IPS-15b (cell line): ENCODE data around the gene LCN12.

Experiments
- H3K27me3 ChIP-seq: one replicate; pipeline ENCODE4 v1.6.1; 2013; ENCODE audit warnings: low read length; ENCODE audit not compliant: control insufficient read depth, insufficient read depth
- H3K36me3 ChIP-seq: one replicate; pipeline ENCODE4 v1.6.1; 2013; ENCODE audit warnings: low read length; ENCODE audit not compliant: control insufficient read depth, insufficient read depth
- H3K4me1 ChIP-seq: one replicate; pipeline ENCODE4 v1.6.1; 2013; ENCODE audit warnings: mild to moderate bottlenecking, low read length; ENCODE audit not compliant: control insufficient read depth, insufficient read depth
- H3K4me3 ChIP-seq: one replicate; pipeline ENCODE4 v1.5.1; 2013; ENCODE audit warnings: low read depth, low read length
- H3K9ac ChIP-seq: one replicate; pipeline ENCODE4 v1.6.1; 2013; ENCODE audit warnings: low read depth, mild to moderate bottlenecking, low read length
- H3K9me3 ChIP-seq: one replicate; pipeline ENCODE4 v1.6.1; 2013; ENCODE audit warnings: mild to moderate bottlenecking, low read length; ENCODE audit not compliant: control insufficient read depth, insufficient read depth

Gene LCN12

DNA sequence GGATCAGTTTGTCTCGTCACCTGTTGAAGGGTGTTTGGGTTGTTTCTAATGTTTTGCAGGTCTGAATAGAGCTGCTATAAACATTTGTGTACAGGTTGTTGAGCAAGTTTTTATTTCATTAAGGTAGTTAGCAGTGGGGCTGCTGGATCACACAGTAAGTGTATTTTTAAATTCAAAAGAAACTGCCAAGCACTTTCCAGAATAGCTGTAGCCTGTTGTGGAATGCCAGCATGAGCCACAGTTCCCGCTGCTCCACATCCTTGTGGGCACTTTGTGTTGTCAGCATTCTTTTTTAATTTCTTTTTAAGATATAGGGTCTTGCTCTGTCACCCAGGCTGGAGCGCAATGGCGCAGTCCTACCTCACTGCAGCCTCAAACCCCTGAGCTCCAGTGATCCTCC is 22.1 kb upstream of the LCN12 start:
- no peaks in the 10 kb centered on the region for H3K4me1 ChIP-seq
- no peak overlapping the region for H3K9ac ChIP-seq
- H3K4me3 ChIP-seq = no peak overlapping the region
- H3K9me3 ChIP-seq = no peaks in the 10 kb centered on the region
- peaks cover 16% of the 10 kb centered on the region for H3K36me3 ChIP-seq
- no peaks in the 10 kb centered on the region for H3K27me3 ChIP-seq

DNA sequence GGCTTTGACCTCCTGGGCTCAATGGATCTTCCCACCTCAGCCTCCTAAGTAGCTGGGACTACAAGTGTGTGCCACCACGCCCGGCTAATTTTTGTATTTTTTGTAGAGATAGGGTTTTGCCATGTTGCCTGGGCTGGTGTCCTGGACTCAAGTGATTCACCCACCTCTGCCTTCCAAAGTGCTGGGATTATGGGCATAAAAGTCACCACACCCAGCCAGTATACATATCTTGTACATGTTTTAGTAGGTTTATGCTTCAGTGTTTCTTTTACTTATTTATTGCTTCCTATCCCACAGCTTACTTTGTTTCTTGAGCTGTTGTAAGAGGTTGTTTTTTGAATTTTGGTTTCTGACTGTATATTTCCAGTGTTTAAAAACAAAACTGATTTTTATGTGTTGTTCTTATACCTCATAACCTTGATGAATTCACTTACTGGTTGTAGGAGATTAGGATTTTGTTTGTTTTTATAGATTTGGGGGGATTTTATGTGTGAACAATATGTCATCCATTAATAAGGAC is 20.4 kb upstream of the LCN12 start:
- peaks cover 5% of the 10 kb centered on the region for H3K36me3 ChIP-seq
- no peak overlapping the region for H3K4me3 ChIP-seq
- H3K9ac ChIP-seq = no peak overlapping the region
- H3K27me3 ChIP-seq = no peaks in the 10 kb centered on the region
- H3K9me3 ChIP-seq = no peaks in the 10 kb centered on the region
- no peaks in the 10 kb centered on the region for H3K4me1 ChIP-seq

DNA sequence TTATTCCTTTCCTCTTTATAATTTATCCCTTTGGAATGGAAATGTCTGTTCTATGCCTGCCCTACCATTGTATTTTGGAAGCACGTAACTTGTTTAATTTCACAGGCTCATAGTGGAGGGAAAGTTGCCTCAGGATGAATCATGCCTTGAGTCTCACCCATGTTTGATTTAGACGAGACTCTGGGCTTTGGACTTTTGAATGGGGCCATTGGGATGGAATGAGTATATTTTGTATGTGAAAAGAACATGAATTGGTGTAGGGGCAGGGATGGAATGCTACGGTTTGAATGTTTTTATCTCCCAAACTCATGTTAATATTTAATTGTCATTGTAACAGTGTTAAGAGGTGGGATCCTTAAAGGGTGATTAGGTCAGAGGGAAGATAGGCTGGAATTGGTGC is 17.8 kb upstream of the LCN12 start:
- no peak overlapping the region for H3K4me3 ChIP-seq
- no peaks in the 10 kb centered on the region for H3K27me3 ChIP-seq
- H3K36me3 ChIP-seq = peaks cover 2% of the 10 kb centered on the region
- no peaks in the 10 kb centered on the region for H3K4me1 ChIP-seq
- no peak overlapping the region for H3K9ac ChIP-seq
- no peaks in the 10 kb centered on the region for H3K9me3 ChIP-seq

DNA sequence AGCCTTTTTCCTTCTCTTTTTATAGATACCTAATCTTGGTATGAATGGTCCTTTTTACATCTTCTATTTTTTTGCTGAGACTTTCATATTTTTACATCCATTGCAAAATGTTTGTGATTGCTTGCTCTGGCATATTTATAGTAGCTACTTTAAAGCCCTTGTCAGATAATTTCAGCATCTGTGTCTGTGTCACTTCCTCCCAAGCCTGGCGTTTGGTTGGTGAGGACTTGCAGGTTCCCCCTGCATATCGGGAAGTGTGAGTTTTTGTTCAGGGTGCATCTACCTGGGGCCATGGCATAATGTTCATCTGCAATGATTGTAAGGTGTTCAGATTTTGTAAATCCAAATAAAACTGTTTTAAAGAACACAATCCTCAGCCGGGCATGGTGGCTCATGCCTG is 16.4 kb upstream of the LCN12 start:
- H3K9me3 ChIP-seq = no peaks in the 10 kb centered on the region

DNA sequence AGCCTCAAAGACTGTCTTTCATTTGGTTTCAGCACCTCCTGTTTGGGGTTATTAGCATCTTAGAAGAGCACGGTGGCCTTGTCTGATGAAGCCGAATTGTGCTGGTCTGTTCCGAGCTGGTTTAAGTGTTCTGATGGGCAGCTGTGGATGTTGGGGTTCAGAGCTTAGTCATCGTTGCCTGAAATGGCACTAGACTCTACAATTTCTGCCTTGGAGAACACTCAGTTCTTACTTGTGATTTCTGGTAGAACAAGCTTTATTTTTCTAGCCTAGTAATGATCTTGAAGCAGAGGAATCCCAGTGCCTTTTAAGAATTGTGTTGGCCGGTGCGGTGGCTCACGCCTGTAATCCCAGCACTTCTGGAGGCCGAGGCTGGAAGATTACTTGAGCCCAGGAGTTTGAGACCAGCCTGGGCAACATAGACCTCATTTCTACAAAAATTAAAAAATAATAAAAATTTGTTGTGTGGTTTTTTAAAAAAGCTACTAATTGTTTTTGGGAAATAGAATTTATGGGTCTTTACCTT is 15.4 kb upstream of the LCN12 start:
- H3K4me3 ChIP-seq = no peak overlapping the region
- no peaks in the 10 kb centered on the region for H3K27me3 ChIP-seq

More for the DNA sequence above, 16.4 kb upstream of the LCN12 start:
- Histone ChIP-seq H3K9ac (no peak overlapping the region), H3K27me3 (no peaks in the 10 kb centered on the region), H3K4me3 (no peak overlapping the region), H3K4me1 (no peaks in the 10 kb centered on the region), H3K36me3 (peaks cover 10% of the 10 kb centered on the region)

DNA sequence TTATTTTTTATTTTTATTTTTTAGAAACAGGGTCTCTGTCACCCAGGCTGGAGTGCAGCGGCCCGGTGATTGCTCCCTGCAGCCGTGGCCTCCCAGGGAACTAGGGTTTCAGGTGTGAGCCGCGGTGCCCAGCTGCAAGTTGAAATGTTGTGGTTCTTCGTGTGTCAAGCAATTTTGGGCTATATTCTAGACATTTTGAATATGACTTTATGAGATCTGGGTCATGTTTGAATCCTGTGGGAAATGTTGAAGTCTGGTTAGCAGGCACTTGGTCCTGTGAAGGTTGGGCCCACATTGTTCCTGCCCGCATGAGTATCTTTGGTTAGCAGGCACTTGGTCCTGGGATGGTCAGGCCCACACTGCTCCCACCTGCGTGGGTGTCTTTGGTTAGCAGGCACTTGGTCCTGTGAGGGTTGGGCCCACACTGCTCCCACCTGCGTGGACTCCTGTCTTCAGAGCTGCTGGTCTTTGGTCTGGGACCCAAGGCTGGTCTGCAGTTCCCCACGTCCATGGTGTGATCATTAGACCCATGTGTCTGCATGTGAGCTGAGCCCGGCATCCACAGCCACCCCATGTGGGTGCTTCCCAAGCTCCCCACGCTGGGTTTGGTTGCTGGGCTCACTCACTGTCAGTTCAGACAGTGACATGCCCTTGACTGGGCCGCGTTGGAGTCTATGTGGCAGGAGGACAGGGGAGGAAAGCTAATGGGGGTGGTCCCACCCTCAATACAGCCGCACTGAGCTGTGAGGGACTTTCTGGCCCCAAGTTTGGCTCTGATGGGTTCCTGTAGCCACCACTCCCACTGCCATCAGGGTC is 14.7 kb upstream of the LCN12 start:
- Histone ChIP-seq H3K27me3 (no peaks in the 10 kb centered on the region), H3K36me3 (peaks cover 27% of the 10 kb centered on the region), H3K4me1 (no peaks in the 10 kb centered on the region), H3K9me3 (no peaks in the 10 kb centered on the region), H3K9ac (no peak overlapping the region), H3K4me3 (no peak overlapping the region)

More for the DNA sequence above, 15.4 kb upstream of the LCN12 start:
- Histone ChIP-seq H3K36me3 (peaks cover 20% of the 10 kb centered on the region), H3K9ac (no peak overlapping the region), H3K9me3 (no peaks in the 10 kb centered on the region), H3K4me1 (no peaks in the 10 kb centered on the region)

DNA sequence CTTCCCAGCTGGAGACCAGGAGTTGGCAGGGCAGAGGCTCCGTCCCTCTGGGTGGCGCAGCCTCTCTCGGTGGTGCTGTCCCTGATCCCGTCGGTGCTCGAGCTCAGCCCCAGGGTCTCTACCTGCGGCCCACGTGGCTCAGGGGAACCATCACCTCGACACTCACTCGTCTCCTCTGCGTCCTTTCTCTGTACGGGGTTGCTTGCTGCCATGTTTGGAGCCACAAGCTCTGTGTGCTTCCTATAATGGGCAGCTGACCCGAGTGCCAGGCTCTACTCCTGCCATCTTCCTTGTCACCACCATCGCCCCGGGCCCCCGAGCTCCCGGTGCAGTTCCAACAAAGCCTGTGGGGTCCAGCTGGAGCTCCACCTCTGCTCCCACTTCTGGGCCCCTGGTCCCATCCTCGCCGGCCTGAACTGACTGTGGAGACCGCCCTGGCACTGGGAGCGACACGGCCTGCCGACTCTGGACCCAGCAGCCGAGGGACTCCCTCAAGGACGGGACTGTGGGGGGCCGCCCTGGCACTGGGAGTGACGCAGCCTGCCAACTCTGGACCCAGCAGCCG is 12.6 kb upstream of the LCN12 start:
- H3K36me3 ChIP-seq = peaks cover 36% of the 10 kb centered on the region
- H3K4me3 ChIP-seq = no peak overlapping the region
- H3K27me3 ChIP-seq = no peaks in the 10 kb centered on the region
- no peaks in the 10 kb centered on the region for H3K9me3 ChIP-seq
- H3K9ac ChIP-seq = no peak overlapping the region
- no peaks in the 10 kb centered on the region for H3K4me1 ChIP-seq

DNA sequence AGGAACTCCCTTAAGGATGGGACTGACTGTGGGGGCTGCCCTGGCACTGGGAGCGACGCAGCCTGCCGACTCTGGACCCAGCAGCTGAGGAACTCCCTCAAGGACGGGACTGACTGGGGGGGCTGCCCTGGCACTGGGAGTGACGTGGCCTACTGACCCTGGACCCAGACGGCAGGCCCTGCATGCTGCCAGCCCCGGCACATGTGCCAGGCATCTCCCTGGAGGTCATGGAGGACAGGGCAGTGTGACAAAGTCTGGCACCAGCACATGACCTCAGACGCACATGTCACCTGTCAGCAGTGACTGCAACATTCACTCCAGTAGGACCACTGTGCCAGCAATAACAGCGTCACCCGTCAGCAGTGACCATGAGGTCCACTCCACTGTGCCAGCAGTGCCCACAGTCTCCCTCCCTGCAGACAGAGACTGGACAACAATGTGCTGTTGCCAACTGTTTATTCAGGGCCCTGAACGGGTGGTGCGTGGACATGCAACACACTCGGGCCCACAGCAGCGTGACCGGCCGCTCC is 12.0 kb upstream of the LCN12 start:
- H3K36me3 ChIP-seq = peaks cover 36% of the 10 kb centered on the region
- H3K27me3 ChIP-seq = no peaks in the 10 kb centered on the region
- no peak overlapping the region for H3K9ac ChIP-seq
- H3K9me3 ChIP-seq = no peaks in the 10 kb centered on the region
- H3K4me1 ChIP-seq = no peaks in the 10 kb centered on the region
- no peak overlapping the region for H3K4me3 ChIP-seq

DNA sequence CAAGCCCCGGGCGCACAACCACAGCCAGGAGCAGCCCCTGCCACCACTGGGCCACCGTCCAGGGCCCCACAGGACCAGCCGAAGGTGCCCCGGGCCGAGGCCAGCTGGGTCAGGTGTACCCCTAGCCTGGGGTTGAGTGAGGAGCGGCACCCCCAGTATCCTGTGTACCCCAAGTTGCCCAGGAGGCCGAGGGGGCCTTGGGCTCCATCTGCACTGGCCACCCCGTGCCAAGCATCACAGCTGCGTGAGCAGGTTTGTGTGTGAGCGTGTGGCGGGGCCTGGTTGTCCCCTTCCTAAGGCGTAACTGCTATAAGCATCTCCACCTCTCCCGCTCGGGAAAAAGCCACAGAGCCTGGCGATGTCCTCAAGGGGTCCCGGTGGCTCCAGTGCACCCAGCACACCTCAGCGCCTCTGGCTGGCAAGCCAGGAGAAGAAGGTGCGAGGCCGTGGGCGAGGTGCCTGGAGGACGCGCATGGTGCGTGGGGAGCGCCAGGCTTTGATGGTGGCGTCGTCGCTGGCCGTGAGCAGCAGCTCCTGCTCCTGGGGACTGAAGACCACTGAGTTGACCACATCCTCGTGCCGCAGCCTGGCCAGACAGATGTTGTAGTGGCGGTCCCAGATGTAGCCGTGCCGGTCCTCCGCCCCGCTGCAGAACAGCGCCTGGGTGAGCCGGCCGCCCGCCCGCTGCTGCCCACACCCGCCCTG is 11.4 kb upstream of the LCN12 start:
- Histone ChIP-seq H3K36me3 (peaks cover 36% of the 10 kb centered on the region), H3K4me1 (no peaks in the 10 kb centered on the region), H3K27me3 (no peaks in the 10 kb centered on the region), H3K9me3 (no peaks in the 10 kb centered on the region), H3K4me3 (no peak overlapping the region), H3K9ac (no peak overlapping the region)

DNA sequence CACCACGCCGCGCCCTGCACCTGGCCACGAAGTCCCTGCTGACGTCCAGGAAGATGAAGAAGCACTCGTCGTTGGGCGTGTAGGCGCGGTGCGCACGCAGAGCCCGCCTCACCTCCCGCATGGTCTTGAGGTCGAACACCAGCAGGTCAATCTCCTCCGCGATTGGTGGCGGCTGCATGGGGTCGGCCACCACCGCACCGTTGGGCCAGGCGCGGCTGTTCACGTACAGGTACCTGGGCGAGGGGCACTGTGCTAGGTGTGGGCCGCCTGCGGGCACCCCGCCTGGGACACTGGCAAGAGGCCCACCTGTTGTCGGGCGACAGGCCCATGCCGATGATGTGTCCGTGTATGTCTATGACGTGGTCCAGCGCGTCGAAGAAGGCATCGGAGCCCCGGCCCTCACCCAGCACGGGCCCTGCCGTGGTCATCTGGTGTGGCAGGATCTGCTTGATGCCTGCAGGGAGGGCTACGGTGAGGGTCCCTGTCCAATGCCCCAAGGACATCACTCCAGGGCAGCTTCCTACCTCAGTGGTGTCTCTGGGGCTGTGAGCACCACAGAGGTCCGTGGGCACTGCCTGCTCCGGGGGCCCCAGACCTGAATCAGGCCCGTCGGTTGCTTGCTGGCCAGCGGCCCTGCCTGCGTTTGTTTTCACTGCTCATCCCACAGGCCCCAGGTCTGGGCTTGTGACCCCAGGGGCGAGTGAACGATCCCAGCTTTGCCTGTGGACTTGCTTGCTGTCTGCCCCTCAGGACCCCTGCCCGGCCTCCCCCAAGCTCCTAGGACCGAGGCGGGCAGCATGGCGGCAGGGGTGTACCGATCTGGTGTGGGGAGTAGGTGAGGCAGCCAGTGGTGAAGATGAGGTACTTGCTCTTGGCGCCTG is 10.6 kb upstream of the LCN12 start:
- no peaks in the 10 kb centered on the region for H3K9me3 ChIP-seq
- no peak overlapping the region for H3K9ac ChIP-seq
- no peaks in the 10 kb centered on the region for H3K4me1 ChIP-seq
- H3K36me3 ChIP-seq = peaks cover 36% of the 10 kb centered on the region
- H3K27me3 ChIP-seq = no peaks in the 10 kb centered on the region
- H3K4me3 ChIP-seq = no peak overlapping the region
